ENCODE measurements around the gene OR2H1. TPM values are rescaled to one million over a fixed set of nuclear protein-coding genes. Genes with fewer than 3 reads are reported as not detected.

Gene OR2H1
- polyA plus RNA-seq, 1 donor (not counting 4 experiments of a cell fraction or from before 2014, with no cell fraction given) = not detected

- Histone ChIP-seq H3K4me1 (ENCODE audit: control insufficient read depth, extremely low read depth, insufficient read depth, low read length) (peaks cover 4% of the 10 kb centered on the region), H3K9me1 (ENCODE audit: control insufficient read depth, extremely low read depth, insufficient read depth, low read length) (no peaks in the 10 kb centered on the region), H3K36me3 (ENCODE audit: control insufficient read depth in 2 of 2, extremely low read depth in 1 of 2, insufficient read depth in 2 of 2, low read length in 2 of 2) (no peaks in the 10 kb centered on the region), H2AFZ (ENCODE audit: control insufficient read depth, low read length) (no peak overlapping the region), H3K79me2 (ENCODE audit: control insufficient read depth, insufficient read depth, low read length) (no peaks in the 10 kb centered on the region), H3K27me3 (ENCODE audit: control insufficient read depth, extremely low read depth, insufficient read depth, low read length) (peaks cover 26% of the 10 kb centered on the region), H3K4me2 (ENCODE audit: control insufficient read depth, extremely low read depth, insufficient read depth, low read depth, low read length) (no peak overlapping the region), H4K20me1 (ENCODE audit: control insufficient read depth, extremely low read depth, insufficient read depth, low read length) (no peaks in the 10 kb centered on the region), H3K9me3 (ENCODE audit: control insufficient read depth, low read depth, low read length) (no peaks in the 10 kb centered on the region), H3K9ac (ENCODE audit: control insufficient read depth, extremely low read depth, insufficient read depth, low read length) (no peak overlapping the region), H3K27ac (ENCODE audit: control insufficient read depth, insufficient read depth, low read length) (no peak overlapping the region), H3K4me3 (ENCODE audit: control insufficient read depth in 2 of 3, extremely low read depth in 1 of 3, insufficient read depth in 2 of 3, low read depth in 1 of 3, low read length in 3 of 3) (no peak overlapping the region)
- TF ChIP-seq, protein P1, sequence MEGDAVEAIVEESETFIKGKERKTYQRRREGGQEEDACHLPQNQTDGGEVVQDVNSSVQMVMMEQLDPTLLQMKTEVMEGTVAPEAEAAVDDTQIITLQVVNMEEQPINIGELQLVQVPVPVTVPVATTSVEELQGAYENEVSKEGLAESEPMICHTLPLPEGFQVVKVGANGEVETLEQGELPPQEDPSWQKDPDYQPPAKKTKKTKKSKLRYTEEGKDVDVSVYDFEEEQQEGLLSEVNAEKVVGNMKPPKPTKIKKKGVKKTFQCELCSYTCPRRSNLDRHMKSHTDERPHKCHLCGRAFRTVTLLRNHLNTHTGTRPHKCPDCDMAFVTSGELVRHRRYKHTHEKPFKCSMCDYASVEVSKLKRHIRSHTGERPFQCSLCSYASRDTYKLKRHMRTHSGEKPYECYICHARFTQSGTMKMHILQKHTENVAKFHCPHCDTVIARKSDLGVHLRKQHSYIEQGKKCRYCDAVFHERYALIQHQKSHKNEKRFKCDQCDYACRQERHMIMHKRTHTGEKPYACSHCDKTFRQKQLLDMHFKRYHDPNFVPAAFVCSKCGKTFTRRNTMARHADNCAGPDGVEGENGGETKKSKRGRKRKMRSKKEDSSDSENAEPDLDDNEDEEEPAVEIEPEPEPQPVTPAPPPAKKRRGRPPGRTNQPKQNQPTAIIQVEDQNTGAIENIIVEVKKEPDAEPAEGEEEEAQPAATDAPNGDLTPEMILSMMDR (optimal IDR thresholded peaks at IDR 0.05 in 1 of 3, IDR thresholded peaks at IDR 0.05 in 1 of 3, conservative IDR thresholded peaks at IDR 0.05 in 1 of 3; ENCODE audit: extremely low read depth in 1 of 3, insufficient read depth in 2 of 3, low read length in 3 of 3) = no peak
- no peak for TF ChIP-seq EZH2 (IDR thresholded peaks at IDR 0.05; ENCODE audit: low read length)
- dilution Hi-C loops (cut with MboI; ENCODE audit: extremely low pct_ligation_motif_present, low sequenced_read_pairs) = no loop called here
- no peak for DNase-seq (ENCODE audit: low read depth, low spot score)
- no peak for FAIRE-seq
These were observed 49.6 kb downstream of the OR2H1 start for GRCh38 chr6:29506446-29507067.

GRCh38 chr6:29507319-29507718 lies 50.4 kb downstream of the OR2H1 start:
- Histone ChIP-seq H2AFZ (ENCODE audit: control insufficient read depth, low read length) (no peak overlapping the region), H3K27ac (ENCODE audit: control insufficient read depth, insufficient read depth, low read length) (no peak overlapping the region), H3K27me3 (ENCODE audit: control insufficient read depth, extremely low read depth, insufficient read depth, low read length) (peaks cover 26% of the 10 kb centered on the region), H3K79me2 (ENCODE audit: control insufficient read depth, insufficient read depth, low read length) (no peaks in the 10 kb centered on the region), H3K4me3 (ENCODE audit: control insufficient read depth in 2 of 3, extremely low read depth in 1 of 3, insufficient read depth in 2 of 3, low read depth in 1 of 3, low read length in 3 of 3) (no peak overlapping the region), H4K20me1 (ENCODE audit: control insufficient read depth, extremely low read depth, insufficient read depth, low read length) (no peaks in the 10 kb centered on the region), H3K4me1 (ENCODE audit: control insufficient read depth, extremely low read depth, insufficient read depth, low read length) (peaks cover 3% of the 10 kb centered on the region), H3K36me3 (ENCODE audit: control insufficient read depth in 2 of 2, extremely low read depth in 1 of 2, insufficient read depth in 2 of 2, low read length in 2 of 2) (no peaks in the 10 kb centered on the region), H3K9me3 (ENCODE audit: control insufficient read depth, low read depth, low read length) (no peaks in the 10 kb centered on the region), H3K9me1 (ENCODE audit: control insufficient read depth, extremely low read depth, insufficient read depth, low read length) (no peaks in the 10 kb centered on the region), H3K9ac (ENCODE audit: control insufficient read depth, extremely low read depth, insufficient read depth, low read length) (no peak overlapping the region), H3K4me2 (ENCODE audit: control insufficient read depth, extremely low read depth, insufficient read depth, low read depth, low read length) (no peak overlapping the region)
- dilution Hi-C loops (cut with MboI; ENCODE audit: extremely low pct_ligation_motif_present, low sequenced_read_pairs) = no loop called here
- DNase-seq (ENCODE audit: low read depth, low spot score) (no peak), FAIRE-seq (no peak)
- TF ChIP-seq, protein P1 (optimal IDR thresholded peaks at IDR 0.05 in 1 of 3, IDR thresholded peaks at IDR 0.05 in 1 of 3, conservative IDR thresholded peaks at IDR 0.05 in 1 of 3; ENCODE audit: extremely low read depth in 1 of 3, insufficient read depth in 2 of 3, low read length in 3 of 3) = no peak
- TF ChIP-seq EZH2 (IDR thresholded peaks at IDR 0.05; ENCODE audit: low read length) = no peak

Data from keratinocyte (primary cell).